GM10266 (cell line): ENCODE results near the gene PAGE3.

Experiments
- DNase-seq: peaks from one replicate; pipeline ENCODE4 v3.0.0; 2012; ENCODE audit errors: extremely low spot score
- TF ChIP-seq, protein P1 (sequence below): IDR thresholded peaks from 2 replicates; pipeline ENCODE4 v1.5.1; 2012; ENCODE audit warnings: mild to moderate bottlenecking, low read depth; ENCODE audit not compliant: control insufficient read depth, insufficient read depth; ENCODE audit errors: missing control alignments

PAGE3 gene, protein sequence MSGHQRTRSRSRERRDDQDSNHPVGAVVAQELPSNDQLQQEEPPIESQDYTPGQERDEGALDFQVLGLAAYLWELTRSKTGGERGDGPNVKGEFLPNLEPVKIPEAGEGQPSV

GRCh38 chrX:55264816-55265215 is at the start of gene PAGE3:
Gene PAGE3, minus strand, starts transcription at chrX:55264916. Its CDS starts 1,013 bp downstream, at chrX:55263903.
- TF ChIP-seq, protein P1, sequence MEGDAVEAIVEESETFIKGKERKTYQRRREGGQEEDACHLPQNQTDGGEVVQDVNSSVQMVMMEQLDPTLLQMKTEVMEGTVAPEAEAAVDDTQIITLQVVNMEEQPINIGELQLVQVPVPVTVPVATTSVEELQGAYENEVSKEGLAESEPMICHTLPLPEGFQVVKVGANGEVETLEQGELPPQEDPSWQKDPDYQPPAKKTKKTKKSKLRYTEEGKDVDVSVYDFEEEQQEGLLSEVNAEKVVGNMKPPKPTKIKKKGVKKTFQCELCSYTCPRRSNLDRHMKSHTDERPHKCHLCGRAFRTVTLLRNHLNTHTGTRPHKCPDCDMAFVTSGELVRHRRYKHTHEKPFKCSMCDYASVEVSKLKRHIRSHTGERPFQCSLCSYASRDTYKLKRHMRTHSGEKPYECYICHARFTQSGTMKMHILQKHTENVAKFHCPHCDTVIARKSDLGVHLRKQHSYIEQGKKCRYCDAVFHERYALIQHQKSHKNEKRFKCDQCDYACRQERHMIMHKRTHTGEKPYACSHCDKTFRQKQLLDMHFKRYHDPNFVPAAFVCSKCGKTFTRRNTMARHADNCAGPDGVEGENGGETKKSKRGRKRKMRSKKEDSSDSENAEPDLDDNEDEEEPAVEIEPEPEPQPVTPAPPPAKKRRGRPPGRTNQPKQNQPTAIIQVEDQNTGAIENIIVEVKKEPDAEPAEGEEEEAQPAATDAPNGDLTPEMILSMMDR = no peak
- no peak for DNase-seq

- no peak for DNase-seq
- TF ChIP-seq, protein P1 = no peak
Measured at GRCh38 chrX:55312655-55313054, 47.9 kb upstream of the PAGE3 start.

DNA sequence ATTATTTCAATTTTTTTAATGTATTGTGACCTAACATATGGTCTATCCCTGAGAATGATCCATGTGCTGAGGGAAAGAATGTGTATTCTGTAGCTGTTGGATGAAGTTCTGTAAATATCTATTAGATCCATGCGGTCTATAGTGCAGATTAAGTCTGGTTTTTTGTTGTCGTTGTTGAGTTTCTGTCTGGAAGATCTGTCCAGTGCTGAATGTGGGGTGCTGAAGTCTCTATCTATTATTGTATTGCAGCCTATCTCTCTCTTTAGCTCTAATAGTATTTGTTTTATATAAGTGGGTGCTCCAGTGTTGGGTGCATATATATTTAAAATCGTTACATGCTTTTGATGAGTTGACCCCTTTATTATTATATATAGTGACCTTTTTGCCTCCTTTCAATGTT is 26.2 kb upstream of the PAGE3 start:
- no peak for DNase-seq
- TF ChIP-seq, protein P1 = no peak

DNA sequence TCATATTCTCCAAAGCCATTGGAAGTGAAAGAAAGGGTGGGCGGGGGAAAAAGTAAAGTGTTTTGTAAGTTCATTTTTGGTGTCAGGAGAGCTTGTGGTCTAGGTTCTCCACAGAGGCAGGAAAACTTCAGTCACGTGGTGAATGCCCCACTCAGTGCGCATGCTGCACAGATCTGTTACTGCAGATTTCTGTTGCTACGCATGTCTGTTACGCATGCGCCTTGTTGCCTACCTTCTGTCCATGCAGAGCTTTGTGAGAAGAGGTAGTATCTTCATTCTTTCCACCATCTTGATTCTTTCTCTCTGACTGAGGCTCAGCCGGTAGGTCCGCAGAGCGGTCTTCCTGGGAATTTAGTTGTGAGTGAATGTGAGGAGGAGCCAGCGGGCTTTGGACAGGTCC is 15.1 kb upstream of the PAGE3 start:
- no peak for DNase-seq
- TF ChIP-seq, protein P1 = no peak

DNA sequence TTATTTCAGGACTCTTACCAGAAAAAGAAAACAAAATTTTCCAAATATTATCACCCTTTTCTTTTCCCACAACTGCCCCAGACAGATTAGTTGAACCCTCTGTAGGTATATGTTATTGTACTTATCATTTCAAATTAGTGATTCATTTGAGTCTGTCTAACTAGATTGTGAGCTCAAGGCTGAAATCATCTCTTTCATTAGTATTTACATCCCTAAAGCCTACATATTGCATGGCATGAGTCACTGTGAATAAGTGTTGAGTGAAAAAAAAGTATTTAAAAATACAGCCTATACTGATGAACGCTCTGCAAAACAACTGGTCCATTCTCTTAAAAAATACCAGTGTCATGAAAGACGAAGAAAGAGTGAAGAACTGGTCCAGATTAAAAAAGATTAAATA is 3.9 kb downstream of the PAGE3 start:
- TF ChIP-seq, protein P1 = no peak
- no peak for DNase-seq

- TF ChIP-seq, protein P1 = no peak
- DNase-seq = no peak
Measured at GRCh38 chrX:55253528-55253927, 11.2 kb downstream of the PAGE3 start.

DNA sequence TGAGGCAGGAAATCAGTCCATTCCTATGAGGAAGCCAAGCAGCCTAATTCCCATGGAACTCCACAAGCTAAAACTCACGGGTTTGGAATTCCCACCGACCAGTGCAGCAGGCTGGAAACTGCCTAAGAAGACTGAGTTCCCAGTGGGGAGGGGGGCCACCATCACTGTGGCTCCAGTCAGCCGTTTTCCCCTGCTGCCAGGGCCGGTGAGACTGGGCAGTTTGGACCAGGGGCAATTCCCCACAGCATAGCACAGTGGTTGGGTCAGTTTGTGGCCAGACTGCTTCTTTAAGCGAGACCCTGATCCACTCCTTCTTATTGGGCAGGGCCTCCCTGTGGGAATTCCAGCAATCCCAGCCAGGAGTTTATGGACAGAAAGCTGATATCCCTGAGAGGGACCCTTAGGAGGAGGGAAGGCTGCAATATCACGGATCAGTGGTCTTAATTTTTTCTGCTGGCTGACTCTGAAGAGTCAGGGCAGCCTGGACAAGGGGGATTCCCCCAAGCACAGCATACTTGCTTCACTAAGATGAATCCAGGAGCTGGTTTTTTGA is 23.9 kb downstream of the PAGE3 start:
- no peak for DNase-seq
- TF ChIP-seq, protein P1 = no peak
